Measurements from ENCODE around the gene BTBD2. TPM values are rescaled to one million over a fixed set of nuclear protein-coding genes. Genes with fewer than 3 reads are reported as not detected.

The BTBD2 gene
- total RNA-seq, 1 donor from 2014 or later, result 59.7 TPM

DNA sequence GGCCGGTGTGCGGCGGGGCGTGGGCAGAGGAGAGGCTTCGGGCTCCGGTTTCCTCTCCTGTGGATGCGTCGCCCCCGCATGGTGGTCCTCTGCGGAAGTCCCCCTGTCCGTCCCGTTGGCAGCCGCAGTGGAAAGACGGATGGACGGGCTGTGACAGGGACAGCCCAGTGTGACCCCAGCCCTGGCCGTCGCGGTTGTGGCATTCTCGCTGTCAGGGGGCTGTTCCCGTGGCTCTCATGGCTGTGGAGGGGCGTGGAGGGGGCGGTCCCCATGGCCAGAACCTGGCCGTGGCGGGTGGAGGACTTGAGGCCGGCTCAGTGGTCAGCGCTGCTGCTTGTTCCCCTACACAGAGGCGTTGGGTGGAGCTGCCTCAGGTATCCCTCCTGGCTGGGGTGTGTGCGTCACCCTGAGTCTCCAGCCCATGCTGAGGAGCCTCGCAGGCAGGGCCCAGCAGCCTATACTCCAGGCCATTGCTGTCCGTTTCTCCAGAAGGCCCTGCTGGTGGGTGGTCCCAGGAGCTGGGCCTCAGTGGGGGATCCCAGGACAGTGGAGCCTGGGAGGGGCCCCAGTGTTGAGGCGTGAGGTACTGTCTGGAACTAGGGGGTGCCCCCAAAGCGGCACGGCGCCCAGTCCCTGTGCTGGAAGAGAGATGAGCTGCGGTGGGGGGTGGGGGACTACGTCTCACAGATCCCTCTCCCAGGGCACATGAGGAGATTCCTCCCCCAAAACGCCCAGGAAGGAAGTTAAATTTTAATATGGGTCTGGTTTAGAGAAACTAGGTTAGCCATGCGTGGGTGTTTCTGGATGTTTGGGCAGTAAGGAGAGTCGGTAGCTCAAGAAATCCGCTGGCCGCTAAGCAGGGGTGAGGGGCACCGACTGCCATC is 54.3 kb downstream of the BTBD2 start:
- no peak for DNase-seq (ENCODE audit: low read depth)
- TF ChIP-seq CTCF (conservative IDR thresholded peaks at IDR 0.05; ENCODE audit: low read depth, low read length), result no peak
- H3K4me3 ChIP-seq (ENCODE audit: low read depth, low read length), result peak overlapping the region; percentile 34

DNA sequence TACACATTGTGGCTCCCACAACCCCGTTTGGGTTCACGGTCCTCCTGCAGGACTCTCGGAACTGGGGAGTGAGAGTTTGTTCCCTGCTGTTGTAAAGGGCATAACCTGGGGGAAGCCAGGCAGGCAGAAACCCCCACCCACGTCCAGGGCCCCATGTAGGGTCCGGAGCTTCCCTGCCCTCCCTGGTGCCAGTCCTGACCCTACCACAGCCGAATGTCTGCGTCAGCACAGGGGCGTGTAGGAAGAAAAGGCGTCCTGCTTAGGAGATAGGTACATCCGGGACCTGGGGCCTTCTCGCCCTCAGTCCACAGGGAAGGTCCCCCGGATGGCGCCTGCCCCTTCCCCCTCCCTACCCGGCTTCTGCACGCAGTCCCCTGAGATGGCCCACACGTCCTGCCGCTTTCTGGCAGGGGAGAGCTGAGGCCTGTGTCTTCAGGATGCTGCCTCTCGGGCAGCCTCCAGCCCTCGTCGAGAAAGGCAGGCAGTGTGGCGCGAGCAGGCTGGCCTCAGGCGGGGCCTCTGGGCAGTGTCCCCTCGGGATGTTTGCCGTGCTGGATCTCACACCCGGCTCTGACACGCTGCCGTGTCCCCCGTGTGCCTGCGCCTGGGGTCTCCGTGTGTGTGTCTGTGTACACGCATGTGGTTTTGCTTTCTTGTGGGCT is 55.5 kb downstream of the BTBD2 start:
- TF ChIP-seq CTCF (conservative IDR thresholded peaks at IDR 0.05; ENCODE audit: low read depth, low read length), result no peak
- no peak overlapping the region for H3K4me3 ChIP-seq (ENCODE audit: low read depth, low read length)
- no peak for DNase-seq (ENCODE audit: low read depth)

- no peak for TF ChIP-seq CTCF (conservative IDR thresholded peaks at IDR 0.05; ENCODE audit: low read depth, low read length)
Measured at GRCh38 chr19:1957562-1958248, 57.8 kb downstream of the BTBD2 start.

GRCh38 chr19:1956868-1957492 is 58.5 kb downstream of the BTBD2 start:
- TF ChIP-seq CTCF (conservative IDR thresholded peaks at IDR 0.05; ENCODE audit: low read depth, low read length), result no peak
- DNase-seq (ENCODE audit: low read depth), result no peak
- H3K4me3 ChIP-seq (ENCODE audit: low read depth, low read length), result no peak overlapping the region

More at GRCh38 chr19:1957562-1958248, 57.8 kb downstream of the BTBD2 start:
- no peak for DNase-seq (ENCODE audit: low read depth)
- H3K4me3 ChIP-seq (ENCODE audit: low read depth, low read length), result no peak overlapping the region

DNA sequence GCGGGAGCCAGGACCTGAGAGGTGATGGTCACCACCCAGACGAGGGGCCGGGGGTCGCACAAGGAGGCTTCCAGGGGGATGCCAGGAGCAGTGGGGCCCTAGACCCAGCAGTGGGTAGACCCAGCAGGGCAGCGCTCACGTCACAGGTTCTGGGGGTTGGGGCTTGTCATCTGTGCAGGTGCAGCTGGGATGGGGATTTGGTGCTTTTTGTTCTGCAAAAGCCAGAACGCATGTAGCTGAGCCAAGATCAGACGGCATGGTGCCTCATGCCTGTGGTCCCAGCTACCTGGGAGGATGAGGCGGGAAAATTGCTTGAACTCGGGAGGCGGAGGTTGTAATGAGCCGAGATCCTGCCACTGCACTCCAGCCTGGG is 59.4 kb downstream of the BTBD2 start:
- DNase-seq (ENCODE audit: low read depth), result no peak
- no peak overlapping the region for H3K4me3 ChIP-seq (ENCODE audit: low read depth, low read length)
- TF ChIP-seq CTCF (conservative IDR thresholded peaks at IDR 0.05; ENCODE audit: low read depth, low read length), result no peak

DNA sequence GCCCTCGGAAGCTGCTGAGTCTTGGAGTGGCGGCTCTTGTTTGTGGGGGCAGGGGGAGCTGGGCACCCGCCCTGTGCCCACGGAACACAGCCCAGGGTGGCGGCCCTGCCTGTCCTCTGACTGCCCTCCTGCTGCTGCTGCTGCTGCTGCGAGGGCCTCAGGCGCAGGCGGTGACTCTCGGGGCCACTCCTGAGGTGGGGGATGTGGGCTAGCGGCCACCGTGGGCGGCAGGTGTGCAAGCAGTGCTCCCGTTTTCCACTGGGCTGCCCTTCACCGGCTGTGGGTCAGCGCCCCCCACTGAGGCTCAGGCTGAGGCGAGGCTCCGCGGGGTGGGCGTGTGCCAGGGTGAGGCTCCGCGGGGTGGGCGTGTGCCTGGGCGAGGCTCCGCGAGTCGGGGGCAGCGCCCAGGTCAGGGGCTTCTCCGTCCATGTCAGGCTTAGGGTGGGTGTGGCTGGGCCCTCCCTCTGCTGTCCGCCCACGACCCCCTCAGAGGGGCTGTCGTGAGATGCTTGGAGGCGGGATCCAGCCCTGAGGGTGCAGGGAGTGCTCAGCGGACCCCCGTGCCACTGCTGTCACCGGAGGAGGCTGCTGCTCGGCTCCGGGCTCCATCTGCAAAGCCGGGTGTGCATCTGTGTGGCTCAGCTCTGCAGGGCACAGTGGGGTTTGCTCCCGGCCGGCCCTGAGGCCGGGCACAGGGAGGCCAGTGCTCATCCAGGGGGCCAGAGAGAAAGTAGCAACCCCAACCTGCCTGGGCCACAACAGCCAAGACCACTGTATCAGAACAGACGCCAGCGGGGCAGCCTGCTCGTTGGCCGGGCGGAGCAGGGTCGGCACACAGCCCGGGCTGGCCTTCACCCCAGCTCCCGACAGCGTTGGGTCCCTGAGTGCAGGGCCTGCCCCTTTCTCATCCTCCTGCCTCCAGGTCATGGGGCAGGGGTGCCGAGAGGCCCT is 60.1 kb downstream of the BTBD2 start:
- DNase-seq (ENCODE audit: low read depth), result no peak

More for the DNA sequence above, 60.1 kb downstream of the BTBD2 start:
- TF ChIP-seq CTCF (conservative IDR thresholded peaks at IDR 0.05; ENCODE audit: low read depth, low read length), result no peak
- no peak overlapping the region for H3K4me3 ChIP-seq (ENCODE audit: low read depth, low read length)

All from epithelial cell of proximal tubule (primary cell).